ENCODE data around the gene LGR6. TPM values are rescaled to one million over a fixed set of nuclear protein-coding genes. Genes with fewer than 3 reads are reported as not detected.
"Not testable (repeated sequence)": the region's sequence is repeated elsewhere in the genome, so short reads cannot be mapped to it uniquely, and the experiment has no call there.

LGR6 gene
- total RNA-seq, 1 donor, result 0.54 TPM

- DNase-seq (ENCODE audit: low read depth in 2 of 3, low spot score in 2 of 3), result no peak
Observed at GRCh38 chr1:202172015-202172355, 21.6 kb upstream of the LGR6 start.

GRCh38 chr1:202173993-202174392 lies 19.6 kb upstream of the LGR6 start:
- DNase-seq (ENCODE audit: low read depth in 2 of 3, low spot score in 2 of 3), result no peak

- DNase-seq (ENCODE audit: low read depth in 2 of 3, low spot score in 2 of 3), result no peak
Observed at GRCh38 chr1:202176949-202177927, 16.4 kb upstream of the LGR6 start.

GRCh38 chr1:202179828-202180750 lies 13.5 kb upstream of the LGR6 start:
- DNase-seq (ENCODE audit: low read depth in 2 of 3, low spot score in 2 of 3), result no peak

- DNase-seq (ENCODE audit: low read depth in 2 of 3, low spot score in 2 of 3), result not testable (repeated sequence)
Observed at GRCh38 chr1:202180751-202181139, 12.9 kb upstream of the LGR6 start.

- no peak for DNase-seq (ENCODE audit: low read depth in 2 of 3, low spot score in 2 of 3)
Observed at GRCh38 chr1:202181586-202181985, 12.0 kb upstream of the LGR6 start.

- DNase-seq (ENCODE audit: low read depth in 2 of 3, low spot score in 2 of 3), result no peak
Observed at GRCh38 chr1:202182040-202182877, 11.3 kb upstream of the LGR6 start.

- DNase-seq (ENCODE audit: low read depth in 2 of 3, low spot score in 2 of 3), result peak in 2 of 3 donors; percentile 75 to 85
Observed at GRCh38 chr1:202184750-202185460, 8.7 kb upstream of the LGR6 start.

GRCh38 chr1:202186327-202186726 lies 7.3 kb upstream of the LGR6 start:
- no peak for DNase-seq (ENCODE audit: low read depth in 2 of 3, low spot score in 2 of 3)

- DNase-seq (ENCODE audit: low read depth in 2 of 3, low spot score in 2 of 3), result no peak
Observed at GRCh38 chr1:202187041-202187671, 6.4 kb upstream of the LGR6 start.

- DNase-seq (ENCODE audit: low read depth in 2 of 3, low spot score in 2 of 3), result no peak
Observed at GRCh38 chr1:202187697-202188407, 5.7 kb upstream of the LGR6 start.

GRCh38 chr1:202189001-202189790 lies 4.4 kb upstream of the LGR6 start:
- peak; percentile 60 to 76 (median 61) for DNase-seq (ENCODE audit: low read depth in 2 of 3, low spot score in 2 of 3)

GRCh38 chr1:202189918-202190715 lies 3.5 kb upstream of the LGR6 start:
- DNase-seq (ENCODE audit: low read depth in 2 of 3, low spot score in 2 of 3), result no peak

- not testable (repeated sequence) for DNase-seq (ENCODE audit: low read depth in 2 of 3, low spot score in 2 of 3)
Observed at GRCh38 chr1:202191391-202191790, 2.2 kb upstream of the LGR6 start.

GRCh38 chr1:202192770-202193613 lies 607 bp upstream of the LGR6 start:
- DNase-seq (ENCODE audit: low read depth in 2 of 3, low spot score in 2 of 3), result peak in 2 of 3 donors; percentile 33 to 64

GRCh38 chr1:202194328-202194648 lies 689 bp downstream of the LGR6 start:
- DNase-seq (ENCODE audit: low read depth in 2 of 3, low spot score in 2 of 3), result no peak
